Endothelial cell of umbilical vein (primary cell): Measurements from ENCODE around the gene CRYBG3.

ENCODE experiments used
- CTCF ChIP-seq, 2 donors: IDR thresholded peaks; 1 replicate in 1 of 2; 2 replicates in 1 of 2; pipeline ENCODE4 v1.5.1; 2011; ENCODE audit warnings: low read length in 2 of 2, mild to moderate bottlenecking in 2 of 2, moderate library complexity in 2 of 2, control low read depth in 1 of 2, inconsistent platforms in 1 of 2, low read depth in 1 of 2; ENCODE audit not compliant: insufficient read depth in 1 of 2; ENCODE audit errors: extremely low read depth in 1 of 2
- EZH2 ChIP-seq: IDR thresholded peaks from 2 replicates; pipeline ENCODE4 v1.6.1; 2012; ENCODE audit warnings: borderline replicate concordance, low read depth, mild to moderate bottlenecking, moderate library complexity, low read length, inconsistent platforms; ENCODE audit not compliant: severe bottlenecking
- GATA2 ChIP-seq: IDR thresholded peaks from 2 replicates; pipeline ENCODE4 v1.7.0; 2011; ENCODE audit warnings: low read depth, mild to moderate bottlenecking, moderate library complexity, mixed read lengths, low read length; ENCODE audit not compliant: insufficient read length, insufficient read depth
- POLR2A ChIP-seq: IDR thresholded peaks from 2 replicates; pipeline ENCODE4 v1.6.1; 2012; ENCODE audit warnings: low read depth, mild to moderate bottlenecking, control low read depth, low read length
- POLR2AphosphoS5 ChIP-seq: IDR thresholded peaks from 2 replicates; pipeline ENCODE4 v1.6.1; 2012; ENCODE audit warnings: low read depth, mild to moderate bottlenecking, control low read depth, low read length, moderate library complexity; ENCODE audit not compliant: insufficient read depth

- TF ChIP-seq POLR2A (no peak), POLR2AphosphoS5 (no peak), CTCF (IDR thresholded peaks at IDR 0.05; ENCODE audit: extremely low read depth in 1 of 2, insufficient read depth in 1 of 2, low read depth in 1 of 2, low read length in 2 of 2) (no peak), GATA2 (no peak), EZH2 (no peak)
Measured at GRCh38 chr3:97860364-97860763, 38.6 kb downstream of the CRYBG3 start.
